Putamen (tissue), 1 donor: ENCODE results near the gene WNT10A.
A peak's percentile ranks its signal among the peaks of the same experiment; 100 is the strongest.

Experiments
- DNase-seq: peaks from one replicate; pipeline ENCODE4 v3.0.0-alpha.2; 2016; ENCODE audit warnings: low spot score

WNT10A gene

DNA sequence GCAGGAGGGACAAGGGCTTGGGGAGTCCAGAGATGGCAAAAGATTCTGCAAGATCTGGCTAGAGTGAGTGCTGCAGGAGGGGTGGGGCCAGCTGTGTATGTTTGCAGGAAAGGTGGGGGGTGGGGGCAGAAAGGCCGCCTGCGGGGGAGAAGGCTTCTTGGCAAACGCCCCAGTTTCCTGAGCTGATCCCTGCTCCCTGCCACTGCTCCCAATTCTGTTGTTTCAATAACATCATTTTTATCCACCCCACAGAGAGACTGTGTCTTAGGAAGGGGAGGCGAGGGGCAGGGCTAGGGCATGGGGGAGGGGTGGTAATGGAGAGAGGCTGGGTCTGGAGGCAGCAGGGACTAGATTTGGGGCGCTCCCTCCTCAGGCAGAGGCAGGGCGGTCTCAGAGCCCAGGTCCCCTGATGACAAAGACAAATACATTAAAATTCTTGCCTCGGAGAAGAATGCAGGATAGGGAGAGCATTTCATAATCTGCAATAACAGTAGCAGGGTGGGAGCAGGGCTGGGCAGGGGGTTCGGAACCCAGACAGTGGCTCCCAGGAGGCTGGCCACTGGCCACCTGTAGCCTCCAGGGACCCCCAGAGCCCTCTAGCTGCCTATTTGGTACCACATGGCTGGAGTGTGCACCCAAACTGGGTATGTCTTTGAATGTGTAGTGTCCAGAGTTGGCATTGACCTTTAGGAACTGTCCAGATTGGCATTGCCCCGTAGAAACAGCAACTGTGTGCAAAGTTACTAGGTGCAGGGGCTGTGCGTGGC lies 23.1 kb upstream of the WNT10A start:
- DNase-seq: no peak

DNA sequence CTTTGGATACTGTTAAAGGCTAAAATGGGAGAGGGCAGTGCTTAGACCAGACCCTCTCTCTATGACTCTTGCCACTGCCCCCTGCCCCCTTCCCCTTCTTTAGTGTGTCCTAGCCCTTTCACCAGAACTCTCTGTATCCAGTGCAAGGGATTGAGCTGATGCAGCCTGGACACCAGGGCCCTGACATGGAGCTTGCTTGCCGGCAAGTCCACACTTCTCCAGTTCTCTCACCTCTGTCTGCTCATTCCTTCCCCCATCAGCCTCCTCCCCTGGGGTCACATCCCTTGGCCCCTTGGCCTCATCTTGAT lies 22.6 kb upstream of the WNT10A start:
- no peak for DNase-seq

GRCh38 chr2:218858671-218859555 lies 21.7 kb upstream of the WNT10A start:
- no peak for DNase-seq

GRCh38 chr2:218859556-218859987 lies 21.1 kb upstream of the WNT10A start, which contains the start of gene WNT6:
WNT6 (plus strand) TSS chr2:218859805; CDS start chr2:218860038, 233 bp downstream.
- no peak for DNase-seq

GRCh38 chr2:218859988-218860831 lies 20.4 kb upstream of the WNT10A start:
- no peak for DNase-seq

- peak; percentile 84 for DNase-seq
Measured at GRCh38 chr2:218860950-218861381, 19.7 kb upstream of the WNT10A start.

GRCh38 chr2:218861645-218862318 lies 18.9 kb upstream of the WNT10A start:
- no peak for DNase-seq

- DNase-seq: no peak
Measured at GRCh38 chr2:218863021-218863520, 17.6 kb upstream of the WNT10A start.

DNA sequence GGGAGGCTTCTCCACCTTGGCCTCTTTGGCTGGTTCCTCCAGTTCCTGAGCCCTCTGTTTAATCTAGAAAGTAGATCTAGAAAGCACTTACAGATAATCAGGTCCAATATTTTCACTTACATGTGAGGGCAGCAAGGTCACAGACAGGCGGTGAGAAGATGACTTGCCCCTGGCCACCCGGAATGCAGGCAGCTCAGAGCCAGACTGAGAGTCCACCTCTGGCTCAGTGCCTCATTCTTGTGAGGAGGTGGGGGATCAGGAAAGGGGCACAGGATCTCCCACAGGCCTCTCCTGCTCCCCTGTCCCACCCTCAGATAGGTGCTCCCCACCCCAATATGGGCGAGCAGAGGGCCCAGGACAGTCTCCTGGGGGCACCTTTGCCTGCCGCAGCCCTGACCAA lies 15.3 kb upstream of the WNT10A start:
- no peak for DNase-seq

DNA sequence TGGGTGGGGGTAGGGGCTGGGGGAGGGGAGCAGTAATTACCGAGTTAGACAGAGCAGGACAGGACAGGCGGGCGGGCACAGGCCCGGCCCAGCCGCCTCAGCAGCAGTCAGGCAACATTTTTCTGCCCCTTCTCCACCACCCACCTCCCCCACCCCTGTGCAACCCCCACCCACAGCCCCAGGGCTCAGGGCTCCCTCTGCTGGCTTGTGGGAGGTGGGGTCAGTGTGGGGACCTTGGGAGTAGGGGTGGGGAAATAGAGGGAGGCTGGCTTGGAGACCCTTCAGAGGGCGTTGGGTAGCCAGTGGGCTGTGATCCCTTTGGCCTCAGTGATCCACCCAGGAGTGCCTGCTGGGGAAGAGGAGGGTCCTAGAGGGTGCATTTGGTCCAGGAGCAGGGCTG lies 14.7 kb upstream of the WNT10A start:
- DNase-seq: no peak

GRCh38 chr2:218867900-218868299 lies 12.8 kb upstream of the WNT10A start:
- no peak for DNase-seq

DNA sequence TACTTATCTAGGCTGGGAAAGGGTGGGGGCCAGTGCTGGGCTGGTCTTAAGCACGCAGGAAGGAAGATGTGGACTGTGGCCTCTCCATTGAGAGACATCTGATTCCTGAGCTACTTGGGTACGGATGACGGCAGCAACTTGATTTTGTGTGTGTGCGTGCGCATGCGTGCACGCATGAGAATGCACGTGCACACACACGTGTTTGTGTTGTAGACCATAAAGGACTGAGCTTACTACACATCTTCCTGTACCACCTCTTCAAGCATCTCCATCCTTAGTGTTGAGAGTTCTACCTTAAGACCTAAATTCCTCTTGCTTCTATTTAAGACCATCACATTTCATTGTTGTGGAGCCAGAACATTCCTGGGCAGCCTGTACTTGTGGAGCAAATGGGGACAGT lies 11.6 kb upstream of the WNT10A start:
- no peak for DNase-seq

DNA sequence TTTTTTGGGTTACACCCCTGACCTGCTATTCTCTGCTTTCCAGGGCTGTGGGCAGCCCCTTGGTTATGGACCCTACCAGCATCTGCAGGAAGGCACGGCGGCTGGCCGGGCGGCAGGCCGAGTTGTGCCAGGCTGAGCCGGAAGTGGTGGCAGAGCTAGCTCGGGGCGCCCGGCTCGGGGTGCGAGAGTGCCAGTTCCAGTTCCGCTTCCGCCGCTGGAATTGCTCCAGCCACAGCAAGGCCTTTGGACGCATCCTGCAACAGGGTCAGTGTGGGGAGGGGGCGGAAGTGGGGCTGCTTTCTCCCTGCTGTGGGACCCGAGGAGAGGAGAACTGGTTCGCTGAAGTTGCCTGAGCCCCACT lies 9.7 kb upstream of the WNT10A start:
- DNase-seq: no peak

DNA sequence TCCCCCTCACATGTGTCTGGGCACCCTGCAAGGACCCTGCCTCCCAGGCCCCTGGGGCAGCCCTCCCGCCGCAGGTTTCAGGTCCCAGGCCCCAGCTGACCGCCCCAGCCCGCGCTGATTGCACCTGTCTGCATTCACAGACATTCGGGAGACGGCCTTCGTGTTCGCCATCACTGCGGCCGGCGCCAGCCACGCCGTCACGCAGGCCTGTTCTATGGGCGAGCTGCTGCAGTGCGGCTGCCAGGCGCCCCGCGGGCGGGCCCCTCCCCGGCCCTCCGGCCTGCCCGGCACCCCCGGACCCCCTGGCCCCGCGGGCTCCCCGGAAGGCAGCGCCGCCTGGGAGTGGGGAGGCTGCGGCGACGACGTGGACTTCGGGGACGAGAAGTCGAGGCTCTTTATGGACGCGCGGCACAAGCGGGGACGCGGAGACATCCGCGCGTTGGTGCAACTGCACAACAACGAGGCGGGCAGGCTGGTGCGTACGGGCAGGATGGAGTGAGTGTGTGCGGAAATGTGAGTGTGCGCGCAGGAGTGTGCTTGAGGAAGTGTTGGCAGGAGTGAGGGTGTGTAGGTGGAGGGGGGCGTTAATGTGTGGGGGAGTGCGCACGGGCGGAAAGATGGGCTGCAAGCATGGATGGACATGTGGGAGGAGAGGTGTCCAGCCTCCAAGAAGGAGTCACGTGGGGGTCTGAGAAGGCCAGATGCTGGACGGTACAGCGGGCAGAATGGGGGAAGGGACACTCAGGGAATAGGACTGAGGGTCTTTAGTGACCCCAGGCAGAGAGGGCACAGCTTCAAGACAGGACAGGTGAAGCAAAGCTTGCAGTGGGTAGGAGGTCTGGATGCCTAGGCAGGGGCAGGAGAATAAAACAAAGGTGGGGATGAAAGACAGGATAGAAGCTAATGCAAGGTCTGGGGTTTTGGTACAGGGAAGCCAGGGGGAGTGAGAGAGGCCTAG lies 9.0 kb upstream of the WNT10A start:
- no peak for DNase-seq

DNA sequence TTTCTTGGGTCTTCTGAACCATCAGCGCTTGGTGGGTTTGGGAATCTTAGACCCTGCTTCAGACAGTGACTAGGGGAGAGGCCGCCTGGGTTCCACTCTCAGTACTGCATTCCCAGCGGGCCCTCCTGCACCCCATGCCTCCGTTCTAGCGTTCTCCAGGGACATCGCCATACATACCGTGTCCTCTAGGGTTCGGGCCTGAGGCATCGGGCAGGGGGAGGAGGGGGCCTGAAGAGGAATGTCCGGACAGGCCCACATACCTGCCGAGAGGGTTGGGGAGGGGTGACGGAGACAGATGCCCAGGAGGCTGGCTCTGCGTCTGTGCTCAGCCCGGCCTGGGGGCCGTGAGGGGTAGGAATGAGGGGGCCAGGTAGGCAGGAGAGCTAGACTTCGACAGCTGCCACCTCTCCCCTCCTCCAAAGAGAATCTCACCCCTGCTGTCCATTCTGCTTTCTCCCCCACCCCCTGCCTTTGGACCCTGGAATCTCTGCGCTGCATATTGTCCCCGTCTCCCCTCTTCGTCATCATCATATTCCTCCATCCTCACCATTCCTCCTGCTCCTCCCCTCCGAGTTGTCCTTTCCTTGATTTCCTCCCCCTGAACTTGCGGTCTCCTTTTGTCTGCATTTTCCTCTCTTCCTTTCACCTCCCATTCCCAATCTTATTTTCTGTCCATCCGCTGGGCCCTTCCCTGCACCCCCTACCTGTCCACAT lies 7.8 kb upstream of the WNT10A start:
- DNase-seq: no peak

DNA sequence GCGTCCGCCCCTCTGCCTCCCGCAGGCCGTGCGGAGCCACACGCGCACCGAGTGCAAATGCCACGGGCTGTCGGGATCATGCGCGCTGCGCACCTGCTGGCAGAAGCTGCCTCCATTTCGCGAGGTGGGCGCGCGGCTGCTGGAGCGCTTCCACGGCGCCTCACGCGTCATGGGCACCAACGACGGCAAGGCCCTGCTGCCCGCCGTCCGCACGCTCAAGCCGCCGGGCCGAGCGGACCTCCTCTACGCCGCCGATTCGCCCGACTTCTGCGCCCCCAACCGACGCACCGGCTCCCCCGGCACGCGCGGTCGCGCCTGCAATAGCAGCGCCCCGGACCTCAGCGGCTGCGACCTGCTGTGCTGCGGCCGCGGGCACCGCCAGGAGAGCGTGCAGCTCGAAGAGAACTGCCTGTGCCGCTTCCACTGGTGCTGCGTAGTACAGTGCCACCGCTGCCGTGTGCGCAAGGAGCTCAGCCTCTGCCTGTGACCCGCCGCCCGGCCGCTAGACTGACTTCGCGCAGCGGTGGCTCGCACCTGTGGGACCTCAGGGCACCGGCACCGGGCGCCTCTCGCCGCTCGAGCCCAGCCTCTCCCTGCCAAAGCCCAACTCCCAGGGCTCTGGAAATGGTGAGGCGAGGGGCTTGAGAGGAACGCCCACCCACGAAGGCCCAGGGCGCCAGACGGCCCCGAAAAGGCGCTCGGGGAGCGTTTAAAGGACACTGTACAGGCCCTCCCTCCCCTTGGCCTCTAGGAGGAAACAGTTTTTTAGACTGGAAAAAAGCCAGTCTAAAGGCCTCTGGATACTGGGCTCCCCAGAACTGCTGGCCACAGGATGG lies 7.1 kb upstream of the WNT10A start:
- DNase-seq: no peak

GRCh38 chr2:218875692-218876246 lies 4.9 kb upstream of the WNT10A start:
- no peak for DNase-seq

GRCh38 chr2:218876562-218877219 lies 4.0 kb upstream of the WNT10A start:
- no peak for DNase-seq
